ENCODE results near the gene METRNL. TPM values are rescaled to one million over a fixed set of nuclear protein-coding genes. Genes with fewer than 3 reads are reported as not detected.
"Not testable (repeated sequence)": the region's sequence is repeated elsewhere in the genome, so short reads cannot be mapped to it uniquely, and the experiment has no call there.

METRNL gene
- total RNA-seq, 2 experiments from 2014 or later, result 11.1 to 13.2 TPM

DNA sequence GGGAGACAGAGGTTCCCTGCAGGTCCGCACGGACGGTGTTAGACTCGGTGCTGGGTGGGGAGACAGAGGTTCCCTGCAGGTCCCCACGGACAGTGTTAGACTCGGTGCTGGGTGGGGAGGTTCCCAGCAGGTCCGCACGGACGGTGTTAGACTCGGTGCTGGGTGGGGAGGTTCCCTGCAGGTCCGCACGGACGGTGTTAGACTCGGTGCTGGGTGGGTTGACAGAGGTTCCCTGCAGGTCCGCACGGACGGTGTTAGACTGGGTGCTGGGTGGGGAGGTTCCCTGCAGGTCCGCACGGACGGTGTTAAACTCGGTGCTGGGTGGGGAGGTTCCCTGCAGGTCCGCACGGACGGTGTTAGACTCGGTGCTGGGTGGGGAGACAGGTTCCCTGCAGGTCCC, 24.2 kb upstream of the METRNL start:
- H3K27ac Mint-ChIP-seq; H3K36me3 Mint-ChIP-seq; H3K9me3 Mint-ChIP-seq; DNase-seq; H3K27me3 Mint-ChIP-seq; POLR2A ChIA-PET; H3K4me3 Mint-ChIP-seq; ATAC-seq (ENCODE audit: low read depth): not testable (repeated sequence)
- H3K4me1 Mint-ChIP-seq, result peaks cover 16% of the 10 kb centered on the region

GRCh38 chr17:83055911-83056582, 23.4 kb upstream of the METRNL start:
- no peak overlapping the region for H3K27ac Mint-ChIP-seq
- ATAC-seq (ENCODE audit: low read depth), result no peak

DNA sequence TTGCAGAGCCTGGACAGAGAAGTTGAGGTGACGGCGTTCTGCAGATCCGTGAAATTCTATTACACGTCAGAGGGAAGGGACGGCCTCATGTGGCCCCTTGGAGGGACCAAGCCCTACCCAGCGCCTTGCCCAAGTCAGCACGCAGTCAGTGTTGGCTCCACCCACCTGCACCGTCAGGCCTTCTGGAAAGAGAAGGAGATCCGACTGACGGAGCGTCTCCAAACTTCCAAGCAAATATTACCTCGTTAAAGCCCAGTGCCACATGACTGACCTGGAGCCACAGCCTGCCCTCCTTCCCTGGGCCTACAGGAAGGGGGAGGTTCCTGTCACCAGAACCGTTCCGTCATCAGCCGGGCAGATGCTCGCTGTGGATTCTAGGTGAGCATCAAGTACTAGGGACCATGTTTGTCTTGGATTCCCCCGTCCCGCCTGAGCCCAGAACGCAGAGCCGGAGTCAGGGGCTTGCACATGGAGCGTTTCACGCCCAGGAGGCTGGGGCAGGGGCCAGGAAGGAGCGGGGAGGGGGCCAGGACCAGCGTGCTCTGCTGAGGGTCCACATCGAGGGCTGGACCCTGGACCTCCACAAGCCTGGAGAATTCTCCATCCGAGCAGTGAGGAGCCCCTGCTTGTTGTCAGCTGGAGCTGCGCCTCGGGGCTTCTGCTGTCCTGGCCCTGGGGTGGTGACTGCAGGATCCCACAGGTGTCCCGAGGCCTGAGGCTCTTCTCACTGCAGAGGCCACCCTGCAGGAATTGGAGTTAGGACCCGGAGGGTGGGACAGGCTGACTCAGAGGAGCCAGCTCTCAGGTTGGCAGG, 22.6 kb upstream of the METRNL start:
- peaks cover 13% of the 10 kb centered on the region for H3K4me1 Mint-ChIP-seq
- ATAC-seq (ENCODE audit: low read depth), result no peak
- POLR2A ChIA-PET, result no interaction called here
- no peaks in the 10 kb centered on the region for H3K9me3 Mint-ChIP-seq
- H3K27me3 Mint-ChIP-seq, result peaks cover 4% of the 10 kb centered on the region
- no peak overlapping the region for H3K4me3 Mint-ChIP-seq
- H3K27ac Mint-ChIP-seq, result no peak overlapping the region
- no peak for DNase-seq
- no peaks in the 10 kb centered on the region for H3K36me3 Mint-ChIP-seq

More at GRCh38 chr17:83055911-83056582, 23.4 kb upstream of the METRNL start:
- Mint-ChIP-seq H3K27me3 (no peaks in the 10 kb centered on the region), H3K36me3 (no peaks in the 10 kb centered on the region), H3K4me3 (no peak overlapping the region), H3K9me3 (no peaks in the 10 kb centered on the region), H3K4me1 (peaks cover 13% of the 10 kb centered on the region)
- no peak for DNase-seq
- POLR2A ChIA-PET, result no interaction called here

DNA sequence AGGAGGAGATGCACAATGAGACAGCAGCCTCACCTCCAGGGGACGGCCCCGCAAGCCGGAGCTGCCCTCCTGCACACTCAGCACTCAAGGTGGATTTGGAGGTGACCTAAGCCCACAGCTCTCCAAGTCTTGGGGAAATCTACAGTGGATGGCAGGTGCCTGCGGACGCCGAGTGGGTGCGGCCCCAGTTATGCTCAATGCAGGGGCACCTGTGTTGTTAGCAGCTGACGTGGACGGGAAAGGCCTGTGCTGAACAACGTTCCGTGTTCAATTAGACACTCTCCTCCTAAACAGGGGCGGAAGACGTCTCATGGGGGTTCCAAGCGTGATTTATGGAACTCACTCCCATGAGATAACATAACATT, 22.0 kb upstream of the METRNL start:
- POLR2A ChIA-PET, result no interaction called here
- H3K9me3 Mint-ChIP-seq, result no peaks in the 10 kb centered on the region
- H3K4me3 Mint-ChIP-seq, result no peak overlapping the region
- H3K27ac Mint-ChIP-seq, result peak overlapping the region; percentile 31
- peaks cover 11% of the 10 kb centered on the region for H3K4me1 Mint-ChIP-seq
- DNase-seq (no peak), ATAC-seq (ENCODE audit: low read depth) (no peak)
- no peaks in the 10 kb centered on the region for H3K36me3 Mint-ChIP-seq
- H3K27me3 Mint-ChIP-seq, result peaks cover 5% of the 10 kb centered on the region

DNA sequence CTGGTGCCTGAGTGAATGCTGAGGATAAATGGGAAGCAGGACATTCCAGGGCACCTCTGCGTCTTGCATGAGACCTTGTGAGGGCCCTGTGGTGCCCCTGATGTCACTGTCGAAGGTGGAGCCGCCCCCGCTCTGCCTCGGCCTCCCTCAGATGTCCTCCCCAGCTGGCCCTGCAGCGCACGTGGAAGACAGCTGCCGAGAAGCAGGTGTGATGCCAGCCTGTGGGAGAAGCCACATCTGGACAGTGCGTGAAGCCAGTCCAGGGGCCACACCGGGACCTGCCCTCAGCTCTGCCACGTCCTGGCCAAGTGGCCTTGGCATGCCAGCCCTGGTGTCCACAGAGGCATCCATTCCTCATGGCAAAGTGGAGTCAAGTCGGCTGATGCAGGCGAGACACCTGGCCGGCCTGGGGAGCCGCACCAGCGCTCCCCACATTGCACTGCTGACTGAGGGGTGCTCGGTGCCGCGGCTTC, 21.6 kb upstream of the METRNL start:
- no peak for ATAC-seq (ENCODE audit: low read depth)
- POLR2A ChIA-PET, result no interaction called here
- Mint-ChIP-seq H3K4me3 (no peak overlapping the region), H3K27ac (no peak overlapping the region), H3K9me3 (no peaks in the 10 kb centered on the region), H3K27me3 (peaks cover 5% of the 10 kb centered on the region), H3K4me1 (peaks cover 11% of the 10 kb centered on the region), H3K36me3 (no peaks in the 10 kb centered on the region)
- peak; percentile 26 for DNase-seq

GRCh38 chr17:83058266-83058798, 21.1 kb upstream of the METRNL start:
- peaks cover 5% of the 10 kb centered on the region for H3K27me3 Mint-ChIP-seq
- peak overlapping the region; percentile 42 for H3K27ac Mint-ChIP-seq
- peaks cover 10% of the 10 kb centered on the region for H3K4me1 Mint-ChIP-seq
- DNase-seq, result no peak
- POLR2A ChIA-PET, result no interaction called here
- no peak for ATAC-seq (ENCODE audit: low read depth)
- no peaks in the 10 kb centered on the region for H3K9me3 Mint-ChIP-seq
- no peak overlapping the region for H3K4me3 Mint-ChIP-seq
- no peaks in the 10 kb centered on the region for H3K36me3 Mint-ChIP-seq

DNA sequence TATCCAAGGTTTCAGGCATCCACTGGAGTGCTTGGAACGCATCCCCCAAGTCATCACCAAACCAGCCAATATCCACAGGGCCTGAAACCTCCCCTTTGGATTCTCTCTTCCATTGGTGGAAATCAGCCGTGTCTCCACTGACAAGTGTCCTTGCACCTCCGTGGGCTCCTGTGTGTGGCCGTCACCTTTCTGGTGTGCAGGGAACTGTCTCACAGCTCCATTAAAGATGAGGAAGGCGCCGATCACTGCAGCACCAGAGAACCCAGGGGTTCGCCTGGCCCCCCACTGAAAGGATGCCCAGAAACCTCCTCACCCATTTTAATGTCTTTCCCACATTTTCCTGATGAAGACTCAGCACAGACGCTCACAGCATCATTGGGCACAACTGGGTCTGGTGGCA, 17.8 kb upstream of the METRNL start:
- Mint-ChIP-seq H3K36me3 (no peaks in the 10 kb centered on the region), H3K4me1 (peaks cover 1% of the 10 kb centered on the region), H3K27ac (no peak overlapping the region), H3K9me3 (no peaks in the 10 kb centered on the region), H3K4me3 (no peak overlapping the region), H3K27me3 (peaks cover 5% of the 10 kb centered on the region)
- ATAC-seq (ENCODE audit: low read depth) (no peak), DNase-seq (no peak)
- POLR2A ChIA-PET, result no interaction called here

GRCh38 chr17:83062011-83062817, 17.2 kb upstream of the METRNL start:
- POLR2A ChIA-PET, result interaction anchor here (1.2 kb wide), 1 partner anchor 8 kb away, joined by 4 read pairs; no protein-coding TSS in a partner anchor
- Mint-ChIP-seq H3K4me3 (no peak overlapping the region), H3K36me3 (no peaks in the 10 kb centered on the region), H3K27me3 (peaks cover 5% of the 10 kb centered on the region), H3K27ac (no peak overlapping the region), H3K9me3 (no peaks in the 10 kb centered on the region), H3K4me1 (peaks cover 1% of the 10 kb centered on the region)
- DNase-seq, result peak; percentile 27
- ATAC-seq (ENCODE audit: low read depth), result no peak

- ATAC-seq (ENCODE audit: low read depth) (no peak), DNase-seq (peak; percentile 28)
- H3K9me3 Mint-ChIP-seq, result no peaks in the 10 kb centered on the region
- POLR2A ChIA-PET, result interaction anchor here (1.2 kb wide), 1 partner anchor 9 kb away, joined by 4 read pairs; no protein-coding TSS in a partner anchor
- H3K27ac Mint-ChIP-seq, result no peak overlapping the region
- H3K36me3 Mint-ChIP-seq, result no peaks in the 10 kb centered on the region
- no peak overlapping the region for H3K4me3 Mint-ChIP-seq
- peaks cover 5% of the 10 kb centered on the region for H3K27me3 Mint-ChIP-seq
- H3K4me1 Mint-ChIP-seq, result peaks cover 1% of the 10 kb centered on the region
These were observed 16.4 kb upstream of the METRNL start for GRCh38 chr17:83062818-83063671.

GRCh38 chr17:83064021-83064731, 15.2 kb upstream of the METRNL start:
- ATAC-seq (ENCODE audit: low read depth) (no peak), DNase-seq (peak; percentile 25)

DNA sequence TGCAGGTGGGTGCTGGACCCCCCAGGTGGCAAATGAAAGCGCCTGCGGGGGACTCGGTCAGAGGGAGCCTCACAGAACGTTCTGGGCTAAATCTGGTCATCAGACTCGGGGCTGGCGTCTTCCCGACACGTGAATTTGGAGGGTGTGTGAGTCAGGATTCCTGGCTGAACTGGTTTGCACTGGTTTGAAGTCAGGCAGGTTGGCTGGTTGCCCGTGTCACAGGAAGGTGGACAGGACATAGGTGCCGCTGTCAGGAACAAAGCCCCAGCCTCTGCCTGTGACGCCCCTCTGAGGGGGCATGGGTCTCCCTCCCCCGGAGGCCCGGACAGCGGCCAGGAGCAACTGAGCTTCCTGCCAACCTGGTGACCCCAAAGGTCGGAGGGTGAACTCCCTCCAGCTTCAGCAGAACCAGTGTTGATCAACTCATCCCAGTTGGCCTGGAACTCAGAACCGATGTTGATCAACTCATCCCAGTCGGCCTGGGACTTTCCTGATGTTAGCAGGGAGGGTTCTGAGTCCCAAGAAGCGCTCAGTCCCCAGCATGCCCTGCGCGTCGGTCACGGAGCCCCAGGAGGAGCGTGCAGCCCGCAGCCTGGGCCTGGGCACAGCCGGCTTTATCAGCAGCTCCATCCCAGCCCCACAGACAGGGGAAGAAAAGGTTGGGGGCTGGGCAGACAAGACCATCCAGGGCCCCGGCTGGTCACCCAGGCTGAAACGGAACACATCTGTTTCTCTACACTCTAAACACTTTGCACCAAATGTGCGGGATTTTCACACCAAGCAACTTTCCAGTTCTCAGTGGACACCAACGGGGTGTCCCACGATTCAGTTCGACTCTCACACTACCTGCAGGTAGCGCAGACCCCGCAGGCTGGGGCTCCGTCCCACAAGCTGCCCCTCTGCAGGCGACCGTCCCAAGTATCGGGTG, 14.4 kb upstream of the METRNL start:
- no peak overlapping the region for H3K4me3 Mint-ChIP-seq
- no peak overlapping the region for H3K27ac Mint-ChIP-seq
- ATAC-seq (ENCODE audit: low read depth) (no peak), DNase-seq (no peak)
- POLR2A ChIA-PET, result no interaction called here
- peaks cover 5% of the 10 kb centered on the region for H3K27me3 Mint-ChIP-seq
- no peaks in the 10 kb centered on the region for H3K36me3 Mint-ChIP-seq
- H3K9me3 Mint-ChIP-seq, result no peaks in the 10 kb centered on the region
- peaks cover 10% of the 10 kb centered on the region for H3K4me1 Mint-ChIP-seq

More at GRCh38 chr17:83064021-83064731, 15.2 kb upstream of the METRNL start:
- no peak overlapping the region for H3K4me3 Mint-ChIP-seq
- H3K27me3 Mint-ChIP-seq, result peaks cover 5% of the 10 kb centered on the region
- H3K4me1 Mint-ChIP-seq, result peaks cover 4% of the 10 kb centered on the region
- no peaks in the 10 kb centered on the region for H3K9me3 Mint-ChIP-seq
- no peak overlapping the region for H3K27ac Mint-ChIP-seq
- POLR2A ChIA-PET, result interaction anchor here (0.9 kb wide), 1 partner anchor 11 kb away, joined by 3 read pairs; no protein-coding TSS in a partner anchor
- no peaks in the 10 kb centered on the region for H3K36me3 Mint-ChIP-seq

Data from activated naive CD8-positive, alpha-beta T cell treated with anti-CD3 and anti-CD28 coated beads, Interleukin-2, amount 10 ng/mL, durations not matched to agents 7 days and 5 days (primary cell).